Endothelial cell (in vitro differentiated cells): Measurements from ENCODE around the gene SERPINE1. TPM values are rescaled to one million over a fixed set of nuclear protein-coding genes. Genes with fewer than 3 reads are reported as not detected.

Experiments
- DNase-seq: peaks from one replicate; pipeline ENCODE4 v3.0.0; 2021; ENCODE audit warnings: low spot score
- H3K27ac Mint-ChIP-seq: one replicate; pipeline ENCODE4 v1.8.0; 2021; ENCODE audit warnings: mixed read lengths, inconsistent platforms; ENCODE audit not compliant: unreplicated experiment
- H3K27me3 Mint-ChIP-seq: one replicate; pipeline ENCODE4 v1.8.0; 2021; ENCODE audit warnings: mild to moderate bottlenecking, moderate library complexity, mixed read lengths, inconsistent platforms; ENCODE audit not compliant: unreplicated experiment
- H3K36me3 Mint-ChIP-seq: one replicate; pipeline ENCODE4 v1.8.0; 2021; ENCODE audit warnings: mild to moderate bottlenecking, low read depth, mixed read lengths, inconsistent platforms; ENCODE audit not compliant: unreplicated experiment
- H3K4me1 Mint-ChIP-seq: one replicate; pipeline ENCODE4 v1.8.0; 2021; ENCODE audit warnings: mild to moderate bottlenecking, mixed read lengths, inconsistent platforms; ENCODE audit not compliant: unreplicated experiment
- H3K4me3 Mint-ChIP-seq: one replicate; pipeline ENCODE4 v1.8.0; 2021; ENCODE audit warnings: mild to moderate bottlenecking, mixed read lengths, inconsistent platforms; ENCODE audit not compliant: unreplicated experiment
- H3K9me3 Mint-ChIP-seq: one replicate; pipeline ENCODE4 v1.8.0; 2021; ENCODE audit warnings: mixed read lengths, inconsistent platforms; ENCODE audit not compliant: unreplicated experiment
- CTCF ChIP-seq: fragments of 200-600 bp; sonication (generic); IDR thresholded peaks from one replicate; pipeline ENCODE4 v1.5.0; 2021; ENCODE audit warnings: antibody characterized with exemption; ENCODE audit not compliant: unreplicated experiment
- total RNA-seq: library from RNA; stranded (reverse); fragmentation: NEBNext Ultra II Directional; extraction: Animal tissue kit (Norgen Biotek cat#: 25700); gene quantifications from one replicate; pipeline ENCODE4 v1.2.1, GENCODE V29; 2021; ENCODE audit not compliant: unreplicated experiment

SERPINE1 gene
- total RNA-seq, 1 donor from 2014 or later: 0.80 TPM

GRCh38 chr7:101156277-101156676 lies 29.4 kb downstream of the SERPINE1 start:
- DNase-seq: no peak
- H3K9me3 Mint-ChIP-seq: no peaks in the 10 kb centered on the region
- H3K27ac Mint-ChIP-seq: no peak overlapping the region
- TF ChIP-seq CTCF: no peak
- peaks cover 12% of the 10 kb centered on the region for H3K27me3 Mint-ChIP-seq
- peak overlapping the region; percentile 53 for H3K4me3 Mint-ChIP-seq
- H3K4me1 Mint-ChIP-seq: peaks cover 6% of the 10 kb centered on the region
- H3K36me3 Mint-ChIP-seq: peaks cover 14% of the 10 kb centered on the region

GRCh38 chr7:101156866-101157589 lies 30.1 kb downstream of the SERPINE1 start:
- Mint-ChIP-seq H3K4me3 (peak overlapping the region; percentile 14), H3K4me1 (peaks cover 6% of the 10 kb centered on the region), H3K27ac (no peak overlapping the region), H3K36me3 (peaks cover 14% of the 10 kb centered on the region), H3K9me3 (no peaks in the 10 kb centered on the region), H3K27me3 (peaks cover 14% of the 10 kb centered on the region)
- no peak for TF ChIP-seq CTCF
- DNase-seq: no peak

DNA sequence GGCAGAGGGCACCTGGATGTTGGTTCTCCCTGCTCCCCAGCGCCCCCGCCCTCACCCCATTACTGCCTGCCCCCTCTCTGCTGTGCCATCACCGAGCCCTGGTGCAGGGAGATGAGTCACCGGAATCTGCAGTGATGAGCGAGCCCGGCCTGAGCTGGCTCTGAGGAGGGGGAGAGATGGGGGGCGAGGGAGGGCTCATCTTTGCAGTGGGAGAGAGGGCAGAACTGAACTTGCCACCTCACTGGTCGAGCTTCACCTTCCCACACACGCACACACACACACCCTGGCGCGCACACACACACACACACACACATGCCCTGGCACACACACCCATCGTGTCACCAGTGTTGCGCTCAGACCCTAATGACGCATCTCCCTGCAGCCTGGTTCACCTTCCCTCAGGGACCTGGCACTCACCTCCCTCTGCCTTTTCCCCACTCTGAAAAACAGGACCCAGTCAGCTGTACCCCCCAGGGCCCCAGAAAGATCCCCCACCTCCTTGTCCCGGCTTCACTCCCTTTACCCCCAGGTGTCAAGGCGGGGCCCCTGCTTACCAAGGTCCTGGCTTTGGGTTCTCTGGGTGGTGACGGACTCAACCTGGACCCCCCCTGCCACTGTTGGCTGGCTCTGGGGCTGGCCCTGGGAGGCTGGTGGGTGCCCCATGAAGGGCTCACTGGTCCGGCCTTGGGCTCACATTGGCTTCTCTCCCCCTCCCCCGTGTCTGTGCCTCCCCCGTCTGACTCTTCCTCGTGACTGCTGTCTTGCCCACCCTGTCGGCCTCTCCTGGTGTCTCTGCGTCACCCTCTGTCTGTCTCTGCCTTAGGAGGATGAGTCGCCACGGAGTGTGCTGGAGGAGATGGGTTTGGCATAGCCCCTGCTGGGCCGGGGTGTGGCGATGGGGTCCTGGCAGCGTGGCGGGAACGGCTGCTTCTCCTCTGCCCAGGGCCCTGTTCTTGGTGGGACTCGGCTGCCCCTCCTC lies 33.1 kb downstream of the SERPINE1 start:
- Mint-ChIP-seq H3K4me3 (no peak overlapping the region), H3K4me1 (peaks cover 10% of the 10 kb centered on the region), H3K27ac (no peak overlapping the region), H3K9me3 (no peaks in the 10 kb centered on the region), H3K36me3 (peaks cover 14% of the 10 kb centered on the region), H3K27me3 (peaks cover 15% of the 10 kb centered on the region)
- no peak for TF ChIP-seq CTCF
- no peak for DNase-seq

GRCh38 chr7:101160910-101161309 lies 34.0 kb downstream of the SERPINE1 start:
- H3K27me3 Mint-ChIP-seq: peaks cover 16% of the 10 kb centered on the region
- peaks cover 14% of the 10 kb centered on the region for H3K36me3 Mint-ChIP-seq
- H3K9me3 Mint-ChIP-seq: no peaks in the 10 kb centered on the region
- H3K27ac Mint-ChIP-seq: no peak overlapping the region
- DNase-seq: no peak
- no peak for TF ChIP-seq CTCF
- H3K4me1 Mint-ChIP-seq: peaks cover 12% of the 10 kb centered on the region
- H3K4me3 Mint-ChIP-seq: no peak overlapping the region
